ENCODE data around the gene SOX9. TPM values are rescaled to one million over a fixed set of nuclear protein-coding genes. Genes with fewer than 3 reads are reported as not detected.

The SOX9 gene
- total RNA-seq, 1 experiment from 2014 or later, result 21.7 TPM

DNA sequence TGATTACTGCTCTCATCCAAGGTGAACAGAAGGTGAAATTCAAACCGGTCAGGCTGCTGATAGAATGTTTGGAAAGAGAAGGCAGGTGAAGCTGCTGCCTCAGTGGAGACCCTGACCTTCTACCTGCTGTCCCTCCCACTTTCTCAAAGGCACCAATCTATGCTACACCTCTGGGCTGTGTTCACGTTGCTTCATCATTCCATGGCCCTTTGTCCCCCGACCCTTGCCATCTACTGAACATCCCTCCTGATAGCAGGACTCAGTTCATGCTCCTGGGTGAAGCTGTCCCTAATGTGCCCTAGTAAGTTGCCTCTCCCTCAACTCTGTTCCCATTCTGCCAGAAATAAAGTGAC is 44.2 kb upstream of the SOX9 start:
- ChIA-PET CTCF (interaction anchor here (0.6 kb wide), 1 partner anchor 44 kb away, joined by 3 read pairs; no protein-coding TSS in a partner anchor), POLR2A (ENCODE audit: unreplicated experiment) (interaction anchor here (0.5 kb wide), 1 partner anchor 556 kb away, joined by 4 read pairs; no protein-coding TSS in a partner anchor)
- Histone ChIP-seq H3K9me3 (ENCODE audit: insufficient read depth, low read depth) (no peaks in the 10 kb centered on the region), H4K20me1 (ENCODE audit: insufficient read depth) (no peaks in the 10 kb centered on the region), H3K27me3 (ENCODE audit: insufficient read depth, low read depth) (no peaks in the 10 kb centered on the region), H3K4me2 (no peak overlapping the region), H3K4me1 (replicated peaks; ENCODE audit: insufficient read depth) (no peaks in the 10 kb centered on the region), H3K36me3 (ENCODE audit: low read depth) (no peaks in the 10 kb centered on the region), H3K79me2 (ENCODE audit: low read depth) (no peaks in the 10 kb centered on the region), H3K4me3 (no peak overlapping the region), H3K9me2 (ENCODE audit: insufficient read depth) (no peaks in the 10 kb centered on the region), H3K27ac (no peak overlapping the region), H2AFZ (no peak overlapping the region), H3F3A (ENCODE audit: insufficient read depth, low read depth) (no peaks in the 10 kb centered on the region)
- DNase-seq, result no peak
- intact Hi-C loops (cut with micrococcal nuclease; ENCODE audit: unreplicated experiment), result no loop called here
- no TSS peak for BruUV-seq (replicated peaks)
- TF ChIP-seq CTCF (conservative IDR thresholded peaks at IDR 0.05) (no peak), EZH2 (IDR thresholded peaks at IDR 0.05; ENCODE audit: low read depth) (no peak)

- H4K20me1 ChIP-seq (ENCODE audit: insufficient read depth), result no peaks in the 10 kb centered on the region
- H3F3A ChIP-seq (ENCODE audit: insufficient read depth, low read depth), result no peaks in the 10 kb centered on the region
- H3K36me3 ChIP-seq (ENCODE audit: low read depth), result no peaks in the 10 kb centered on the region
- intact Hi-C loops (cut with micrococcal nuclease; ENCODE audit: unreplicated experiment), result no loop called here
- peak in 1 of 2 experiments; percentile 55 for DNase-seq
- no TSS peak for BruUV-seq (replicated peaks)
- ChIA-PET POLR2A (ENCODE audit: unreplicated experiment) (interaction anchor here (0.5 kb wide), 1 partner anchor 557 kb away, joined by 4 read pairs; no protein-coding TSS in a partner anchor), CTCF (interaction anchor here (0.6 kb wide), 1 partner anchor 45 kb away, joined by 3 read pairs; no protein-coding TSS in a partner anchor)
- H3K4me3 ChIP-seq, result no peak overlapping the region
- no peaks in the 10 kb centered on the region for H3K9me3 ChIP-seq (ENCODE audit: insufficient read depth, low read depth)
- no peaks in the 10 kb centered on the region for H3K79me2 ChIP-seq (ENCODE audit: low read depth)
- H3K9me2 ChIP-seq (ENCODE audit: insufficient read depth), result no peaks in the 10 kb centered on the region
- no peaks in the 10 kb centered on the region for H3K4me1 ChIP-seq (replicated peaks; ENCODE audit: insufficient read depth)
- H2AFZ ChIP-seq, result no peak overlapping the region
- TF ChIP-seq CTCF (conservative IDR thresholded peaks at IDR 0.05) (no peak; the same call in 1 of the 2 replicates), EZH2 (IDR thresholded peaks at IDR 0.05; ENCODE audit: low read depth) (no peak)
- no peaks in the 10 kb centered on the region for H3K27me3 ChIP-seq (ENCODE audit: insufficient read depth, low read depth)
- H3K27ac ChIP-seq, result no peak overlapping the region
- no peak overlapping the region for H3K4me2 ChIP-seq
These were observed 43.4 kb upstream of the SOX9 start for GRCh38 chr17:72077326-72077960.

GRCh38 chr17:72079700-72080099 is 41.1 kb upstream of the SOX9 start:
- TF ChIP-seq EZH2 (IDR thresholded peaks at IDR 0.05; ENCODE audit: low read depth) (no peak), CTCF (conservative IDR thresholded peaks at IDR 0.05) (no peak)
- BruUV-seq (replicated peaks), result no TSS peak
- H3K9me2 ChIP-seq (ENCODE audit: insufficient read depth), result no peaks in the 10 kb centered on the region
- no peak overlapping the region for H3K4me3 ChIP-seq
- no peaks in the 10 kb centered on the region for H3K79me2 ChIP-seq (ENCODE audit: low read depth)
- ChIA-PET CTCF (no interaction called here), POLR2A (ENCODE audit: unreplicated experiment) (no interaction called here)
- no peak overlapping the region for H3K4me2 ChIP-seq
- intact Hi-C loops (cut with micrococcal nuclease; ENCODE audit: unreplicated experiment), result no loop called here
- no peaks in the 10 kb centered on the region for H4K20me1 ChIP-seq (ENCODE audit: insufficient read depth)
- H3F3A ChIP-seq (ENCODE audit: insufficient read depth, low read depth), result no peaks in the 10 kb centered on the region
- DNase-seq, result no peak
- H3K4me1 ChIP-seq (replicated peaks; ENCODE audit: insufficient read depth), result no peaks in the 10 kb centered on the region
- no peak overlapping the region for H3K27ac ChIP-seq
- no peak overlapping the region for H2AFZ ChIP-seq
- H3K9me3 ChIP-seq (ENCODE audit: insufficient read depth, low read depth), result no peaks in the 10 kb centered on the region
- no peaks in the 10 kb centered on the region for H3K27me3 ChIP-seq (ENCODE audit: insufficient read depth, low read depth)
- no peaks in the 10 kb centered on the region for H3K36me3 ChIP-seq (ENCODE audit: low read depth)

Measured in PC-9 (cell line).